SU-DHL-6 (cell line): ENCODE measurements around the gene PGPEP1.
"Not testable (repeated sequence)": the region's sequence is repeated elsewhere in the genome, so short reads cannot be mapped to it uniquely, and the experiment has no call there.

Experiments used
- H2AFZ ChIP-seq: fragments of 200-600 bp; sonication (generic); 2 replicates; pipeline ENCODE4 v1.6.1; 2014; ENCODE audit warnings: low read depth, mild to moderate bottlenecking, moderate library complexity, mixed read lengths, antibody characterized with exemption, low read length; ENCODE audit not compliant: severe bottlenecking
- H3F3A ChIP-seq: fragments of 200-600 bp; shearing (Covaris generic); 2 replicates; pipeline ENCODE4 v1.6.0; 2016; ENCODE audit warnings: antibody characterized with exemption, mild to moderate bottlenecking; ENCODE audit not compliant: insufficient read depth
- H3K27ac ChIP-seq: fragments of 200-600 bp; sonication (generic); 2 replicates; pipeline ENCODE4 v1.5.1; 2016; ENCODE audit warnings: low read depth, mild to moderate bottlenecking, low read length, moderate library complexity, mixed read lengths
- H3K27me3 ChIP-seq: fragments of 200-600 bp; sonication (generic), shearing (Covaris generic); 2 replicates; pipeline ENCODE4 v1.6.0; 2014; ENCODE audit warnings: mild to moderate bottlenecking, low read length
- H3K36me3 ChIP-seq: fragments of 200-600 bp; sonication (generic); 2 replicates; pipeline ENCODE4 v1.6.1; 2014; ENCODE audit warnings: mild to moderate bottlenecking, low read length, mixed read lengths
- H3K4me2 ChIP-seq: fragments of 300-600, 200-600 bp; shearing (Covaris generic), sonication (generic); 2 replicates; pipeline ENCODE4 v1.6.0; 2014; ENCODE audit warnings: low read length, low read depth, mild to moderate bottlenecking; ENCODE audit not compliant: poor library complexity, severe bottlenecking
- H3K4me3 ChIP-seq: fragments of 200-600 bp; sonication (generic); 2 replicates; pipeline ENCODE4 v1.5.1; 2014; ENCODE audit warnings: antibody characterized with exemption, low read length, mild to moderate bottlenecking, mixed read lengths; ENCODE audit not compliant: insufficient read depth, poor library complexity, severe bottlenecking
- H3K79me2 ChIP-seq: fragments of 200-600 bp; sonication (generic); 2 replicates; pipeline ENCODE4 v1.6.1; 2014; ENCODE audit warnings: mild to moderate bottlenecking, low read length, moderate library complexity; ENCODE audit not compliant: insufficient read depth
- H3K9ac ChIP-seq: fragments of 200-600 bp; sonication (generic); 2 replicates; pipeline ENCODE4 v1.7.0; 2014; ENCODE audit warnings: mild to moderate bottlenecking, low read length
- H3K9me2 ChIP-seq: fragments of 200-600 bp; sonication (generic); replicated peaks from 2 replicates; pipeline ENCODE4 v1.6.1; 2014; ENCODE audit warnings: low read length; ENCODE audit not compliant: insufficient read depth
- H3K9me3 ChIP-seq: fragments of 200-600 bp; sonication (generic); 2 replicates; pipeline ENCODE4 v1.6.1; 2014; ENCODE audit warnings: low read length, mixed read lengths; ENCODE audit not compliant: insufficient read depth
- H4K20me1 ChIP-seq: fragments of 200-600 bp; sonication (generic); 2 replicates; pipeline ENCODE4 v1.6.1; 2014; ENCODE audit warnings: low read depth, mild to moderate bottlenecking, antibody characterized with exemption, low read length, moderate library complexity, mixed read lengths
- EZH2phosphoT487 ChIP-seq: fragments of 200-600 bp; sonication (generic), shearing (Covaris generic); conservative IDR thresholded peaks from 2 replicates; pipeline ENCODE4 v1.6.1; 2018; ENCODE audit warnings: mild to moderate bottlenecking, antibody characterized with exemption, low read length, moderate library complexity, mixed read lengths
- TF ChIP-seq, protein P1 (sequence below): fragments of 200-600 bp; sonication (generic); IDR thresholded peaks from one replicate; pipeline ENCODE4 v1.5.1; 2017; ENCODE audit warnings: antibody characterized with exemption, mild to moderate bottlenecking, low read length, moderate library complexity; ENCODE audit not compliant: insufficient read depth, poor library complexity, severe bottlenecking

The PGPEP1 gene

DNA sequence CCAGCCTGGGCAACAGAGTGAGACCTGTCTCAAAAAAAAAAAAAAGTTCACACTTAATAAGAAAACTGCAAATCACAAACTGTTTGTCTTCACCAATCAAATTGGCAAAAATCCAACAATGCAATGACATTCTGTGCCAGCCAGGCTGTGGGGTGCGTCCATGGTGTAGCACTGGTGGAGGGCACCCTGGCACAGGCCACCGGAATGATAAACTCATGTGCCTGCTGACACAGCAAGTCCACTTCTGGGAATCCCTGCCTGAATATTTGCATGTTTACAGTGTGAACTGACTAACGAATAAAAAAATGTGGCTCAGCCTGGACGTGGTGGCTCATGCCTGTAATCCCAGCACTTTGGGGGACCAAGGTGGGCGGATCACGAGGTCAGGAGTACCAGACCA, 58.6 kb downstream of the PGPEP1 start:
- no peaks in the 10 kb centered on the region for H4K20me1 ChIP-seq
- H3K27ac ChIP-seq: no peak overlapping the region
- no peaks in the 10 kb centered on the region for H3K9me3 ChIP-seq
- no peak overlapping the region for H3K9ac ChIP-seq
- H3K27me3 ChIP-seq: no peaks in the 10 kb centered on the region; the same call in 1 of the 2 replicates
- no peak for TF ChIP-seq EZH2phosphoT487
- TF ChIP-seq, protein P1, sequence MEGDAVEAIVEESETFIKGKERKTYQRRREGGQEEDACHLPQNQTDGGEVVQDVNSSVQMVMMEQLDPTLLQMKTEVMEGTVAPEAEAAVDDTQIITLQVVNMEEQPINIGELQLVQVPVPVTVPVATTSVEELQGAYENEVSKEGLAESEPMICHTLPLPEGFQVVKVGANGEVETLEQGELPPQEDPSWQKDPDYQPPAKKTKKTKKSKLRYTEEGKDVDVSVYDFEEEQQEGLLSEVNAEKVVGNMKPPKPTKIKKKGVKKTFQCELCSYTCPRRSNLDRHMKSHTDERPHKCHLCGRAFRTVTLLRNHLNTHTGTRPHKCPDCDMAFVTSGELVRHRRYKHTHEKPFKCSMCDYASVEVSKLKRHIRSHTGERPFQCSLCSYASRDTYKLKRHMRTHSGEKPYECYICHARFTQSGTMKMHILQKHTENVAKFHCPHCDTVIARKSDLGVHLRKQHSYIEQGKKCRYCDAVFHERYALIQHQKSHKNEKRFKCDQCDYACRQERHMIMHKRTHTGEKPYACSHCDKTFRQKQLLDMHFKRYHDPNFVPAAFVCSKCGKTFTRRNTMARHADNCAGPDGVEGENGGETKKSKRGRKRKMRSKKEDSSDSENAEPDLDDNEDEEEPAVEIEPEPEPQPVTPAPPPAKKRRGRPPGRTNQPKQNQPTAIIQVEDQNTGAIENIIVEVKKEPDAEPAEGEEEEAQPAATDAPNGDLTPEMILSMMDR: no peak
- no peaks in the 10 kb centered on the region for H3K36me3 ChIP-seq
- H3K9me2 ChIP-seq: no peaks in the 10 kb centered on the region
- peaks cover 8% of the 10 kb centered on the region for H3F3A ChIP-seq
- H3K4me3 ChIP-seq: no peak overlapping the region
- H2AFZ ChIP-seq: no peak overlapping the region
- no peaks in the 10 kb centered on the region for H3K79me2 ChIP-seq
- no peak overlapping the region for H3K4me2 ChIP-seq

DNA sequence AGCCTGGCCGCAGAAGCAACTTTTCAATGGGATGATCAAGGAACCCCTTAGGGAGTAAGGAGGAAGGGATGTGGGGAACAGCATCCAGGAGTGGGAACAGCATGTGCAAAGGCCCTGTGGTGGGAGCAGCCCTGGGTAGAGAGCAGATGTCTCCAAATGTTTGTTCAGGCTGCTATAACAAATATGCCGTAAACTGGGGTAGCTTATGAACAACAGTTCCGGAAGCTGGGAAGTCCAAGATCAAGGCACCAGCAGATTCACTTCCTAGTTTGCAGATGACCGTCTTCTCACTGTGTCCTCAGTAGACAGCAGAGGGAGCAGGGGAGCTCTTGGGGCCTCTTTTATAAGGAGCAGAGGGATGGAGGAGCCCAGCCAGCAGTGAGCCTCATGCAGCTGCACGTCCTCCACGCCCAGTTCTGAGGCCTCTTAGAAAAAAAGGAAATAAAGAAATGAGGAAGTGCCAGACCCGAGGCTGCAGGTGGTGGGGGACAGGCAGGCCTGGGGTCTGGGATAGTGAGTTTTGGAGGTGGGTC, 61.2 kb downstream of the PGPEP1 start:
- Histone ChIP-seq H3K79me2 (no peaks in the 10 kb centered on the region), H3F3A (peaks cover 8% of the 10 kb centered on the region), H4K20me1 (no peaks in the 10 kb centered on the region), H3K9me2 (no peaks in the 10 kb centered on the region), H3K27me3 (no peaks in the 10 kb centered on the region), H3K4me3 (no peak overlapping the region), H3K9ac (no peak overlapping the region), H3K9me3 (no peaks in the 10 kb centered on the region), H2AFZ (no peak overlapping the region), H3K27ac (no peak overlapping the region), H3K4me2 (no peak overlapping the region), H3K36me3 (no peaks in the 10 kb centered on the region)
- TF ChIP-seq, protein P1: peak; percentile 22
- TF ChIP-seq EZH2phosphoT487: no peak

DNA sequence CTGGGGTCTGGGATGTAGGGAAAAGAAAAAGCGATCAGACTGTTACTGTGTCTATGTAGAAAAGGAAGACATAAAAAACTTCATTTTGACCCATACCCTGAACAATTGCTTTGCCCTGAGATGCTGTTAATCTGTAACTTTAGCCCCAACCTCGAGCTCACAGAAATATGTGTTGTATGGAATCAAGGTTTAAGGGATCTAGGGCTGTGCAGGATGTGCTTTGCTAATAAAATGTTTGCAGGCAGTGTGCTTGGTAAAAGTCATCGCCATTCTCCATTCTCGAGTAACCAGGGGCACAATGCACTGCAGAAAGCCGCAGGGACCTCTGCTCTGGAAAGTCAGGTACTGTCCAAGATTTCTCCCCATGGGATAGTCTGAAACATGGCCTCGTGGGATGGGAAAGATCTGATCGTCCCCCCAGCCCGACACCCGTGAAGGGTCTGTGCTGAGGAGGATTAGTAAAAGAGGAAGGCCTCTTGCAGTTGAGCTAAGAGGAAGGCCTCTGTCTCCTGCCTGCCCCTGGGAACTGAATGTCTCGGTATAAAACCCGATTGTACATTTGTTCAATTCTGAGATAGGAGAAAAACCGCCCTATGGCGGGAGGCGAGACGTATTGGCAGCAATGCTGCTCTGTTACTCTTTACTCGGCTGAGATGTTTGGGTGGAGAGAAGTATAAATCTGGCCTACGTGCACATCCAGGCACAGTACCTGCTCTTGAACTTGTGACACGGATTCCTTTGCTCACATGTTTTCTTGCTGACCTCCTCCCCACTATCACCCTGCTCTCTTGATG, 62.3 kb downstream of the PGPEP1 start:
- not testable (repeated sequence) for H2AFZ ChIP-seq, H3K36me3 ChIP-seq, H3K9me2 ChIP-seq, H3K27ac ChIP-seq, H3F3A ChIP-seq, H3K27me3 ChIP-seq, H3K9ac ChIP-seq, H4K20me1 ChIP-seq, H3K79me2 ChIP-seq, H3K4me2 ChIP-seq, H3K9me3 ChIP-seq, H3K4me3 ChIP-seq

DNA sequence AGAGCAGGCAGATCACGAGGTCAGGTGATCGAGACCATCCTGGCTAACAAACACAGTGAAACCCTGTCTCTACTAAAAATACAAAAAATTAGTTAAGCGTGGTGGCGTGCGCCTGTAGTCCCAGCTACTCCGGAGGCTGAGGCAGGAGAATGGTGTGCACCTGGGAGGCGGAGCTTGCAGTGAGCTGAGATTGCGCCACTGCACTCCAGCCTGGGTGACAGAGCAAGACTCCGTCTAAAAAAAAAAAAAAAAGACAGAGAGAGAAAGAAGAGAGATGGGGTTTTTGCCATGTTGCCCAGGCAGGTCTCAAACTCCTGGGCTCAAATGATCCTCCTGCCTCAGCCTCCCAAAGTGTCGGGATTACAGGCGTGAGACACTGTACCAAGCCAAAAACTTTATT, 65.4 kb downstream of the PGPEP1 start:
- not testable (repeated sequence) for H3K36me3 ChIP-seq, H3K4me3 ChIP-seq, H3K4me2 ChIP-seq, H3K79me2 ChIP-seq, H3K9ac ChIP-seq, H3F3A ChIP-seq, H4K20me1 ChIP-seq, H2AFZ ChIP-seq, H3K9me2 ChIP-seq, H3K27me3 ChIP-seq, H3K9me3 ChIP-seq, H3K27ac ChIP-seq
